GM23338 (cell line): ENCODE data around the gene DDN. TPM values are rescaled to one million over a fixed set of nuclear protein-coding genes. Genes with fewer than 3 reads are reported as not detected.

Source experiments
- ATAC-seq: fragments of 200-7000 bp; cut with Tn5 transposase; 3 replicates; pipeline ENCODE4 v1.9.1; 2020
- DNase-seq: peaks from one replicate; pipeline ENCODE4 v3.0.0-alpha.2; 2015; ENCODE audit warnings: low spot score
- H2AFZ ChIP-seq: fragments of 200-600 bp; sonication (generic); 2 replicates; pipeline ENCODE4 v1.8.0; 2016; ENCODE audit warnings: antibody characterized with exemption, mild to moderate bottlenecking, moderate library complexity
- H3F3A ChIP-seq: fragments of 200-600 bp; sonication (generic); replicated peaks from 2 replicates; pipeline ENCODE4 v1.8.0; 2017; ENCODE audit warnings: antibody characterized with exemption, mixed run types, low read depth
- H3K27ac ChIP-seq: fragments of 200-600 bp; sonication (generic); 2 replicates; pipeline ENCODE4 v1.6.1; 2016; ENCODE audit warnings: low read depth
- H3K27me3 ChIP-seq: fragments of 200-600 bp; sonication (generic); 2 replicates; pipeline ENCODE4 v1.8.0; 2016; ENCODE audit warnings: mild to moderate bottlenecking, mixed run types, moderate library complexity; ENCODE audit not compliant: insufficient read depth
- H3K36me3 ChIP-seq: fragments of 200-600 bp; sonication (generic); 2 replicates; pipeline ENCODE4 v1.8.0; 2016; ENCODE audit warnings: mild to moderate bottlenecking; ENCODE audit not compliant: insufficient read depth
- H3K4me1 ChIP-seq: fragments of 200-600 bp; sonication (generic); 2 replicates; pipeline ENCODE4 v1.8.0; 2016; ENCODE audit warnings: mild to moderate bottlenecking, moderate library complexity; ENCODE audit not compliant: insufficient read depth
- H3K4me2 ChIP-seq: fragments of 200-600 bp; sonication (generic); 2 replicates; pipeline ENCODE4 v1.7.1; 2017; ENCODE audit warnings: mixed run types
- H3K4me3 ChIP-seq: fragments of 200-600 bp; sonication (generic); 2 replicates; pipeline ENCODE4 v1.6.1; 2016; ENCODE audit warnings: mixed run types
- H3K79me2 ChIP-seq: fragments of 200-600 bp; sonication (generic); replicated peaks from 2 replicates; pipeline ENCODE4 v1.8.0; 2017; ENCODE audit warnings: mild to moderate bottlenecking; ENCODE audit not compliant: insufficient read depth
- H3K9me2 ChIP-seq: fragments of 200-600 bp; sonication (generic); 2 replicates; pipeline ENCODE4 v1.8.0; 2017; ENCODE audit not compliant: insufficient read depth
- H4K20me1 ChIP-seq: fragments of 200-600 bp; sonication (generic); replicated peaks from 2 replicates; pipeline ENCODE4 v1.8.0; 2017; ENCODE audit warnings: mild to moderate bottlenecking; ENCODE audit not compliant: insufficient read depth
- H3K27ac Mint-ChIP-seq: 2 replicates; pipeline ENCODE4 v1.8.0; 2020; ENCODE audit warnings: inconsistent platforms, mild to moderate bottlenecking, moderate library complexity, mixed read lengths
- H3K27me3 Mint-ChIP-seq: 3 replicates; pipeline ENCODE4 v1.8.0; 2022; ENCODE audit warnings: low read depth, mild to moderate bottlenecking, moderate library complexity, mixed read lengths, inconsistent platforms; ENCODE audit not compliant: insufficient read depth, poor library complexity
- H3K36me3 Mint-ChIP-seq: 3 replicates; pipeline ENCODE4 v1.8.0; 2021; ENCODE audit warnings: low read depth, mild to moderate bottlenecking, inconsistent platforms, moderate library complexity, mixed read lengths
- H3K4me1 Mint-ChIP-seq: 3 replicates; pipeline ENCODE4 v1.8.0; 2020; ENCODE audit warnings: mild to moderate bottlenecking, inconsistent platforms, mixed read lengths
- H3K4me3 Mint-ChIP-seq: 3 replicates; pipeline ENCODE4 v1.8.0; 2021; ENCODE audit warnings: moderate library complexity, mild to moderate bottlenecking, inconsistent platforms, mixed read lengths
- H3K9me3 Mint-ChIP-seq: 3 replicates; pipeline ENCODE4 v1.8.0; 2020; ENCODE audit warnings: moderate library complexity, mild to moderate bottlenecking, inconsistent platforms, mixed read lengths
- CTCF ChIP-seq, 2 experiments: fragments of 200-600 bp in 1 of 2; sonication (generic) in 1 of 2; conservative IDR thresholded peaks; 2 replicates each; pipeline versions ENCODE4 v1.5.1 to v1.6.1; 2016 to 2017; ENCODE audit warnings: antibody characterized with exemption in 2 of 2, low read depth in 2 of 2, mild to moderate bottlenecking in 2 of 2, moderate library complexity in 1 of 2
- EZH2phosphoT487 ChIP-seq: fragments of 200-600 bp; sonication (generic); IDR thresholded peaks from one replicate; pipeline ENCODE4 v1.8.1; 2018; ENCODE audit warnings: antibody characterized with exemption; ENCODE audit not compliant: unreplicated experiment
- JUNB ChIP-seq: IDR thresholded peaks from one replicate; pipeline ENCODE4 v1.6.1; 2016; ENCODE audit warnings: antibody characterized with exemption; ENCODE audit not compliant: unreplicated experiment
- NANOG ChIP-seq: IDR thresholded peaks from 2 replicates; pipeline ENCODE4 v1.6.1; 2016; ENCODE audit warnings: antibody characterized with exemption, borderline replicate concordance
- REST ChIP-seq: IDR thresholded peaks from one replicate; pipeline ENCODE4 v1.6.1; 2018; ENCODE audit warnings: antibody characterized with exemption; ENCODE audit not compliant: unreplicated experiment
- ZNF114 ChIP-seq: fragments of 250-450 bp; sonication (Bioruptor Pico); IDR thresholded peaks from 2 replicates; pipeline ENCODE4 v1.5.0; 2020; ENCODE audit warnings: mild to moderate bottlenecking, moderate library complexity
- ZNF462 ChIP-seq: fragments of 250-450 bp; sonication (Bioruptor Pico); IDR thresholded peaks from 2 replicates; pipeline ENCODE4 v1.5.0; 2020; ENCODE audit warnings: mild to moderate bottlenecking, moderate library complexity
- polyA plus RNA-seq: library from polyadenylated mRNA; unstranded; fragments of >200 nt; fragmentation: Nextera tagmentation; extraction: Ambion mirVana; gene quantifications from 2 replicates; pipeline ENCODE4 v1.2.1, GENCODE V29; 2016
- total RNA-seq: library from RNA; depleted of rRNA; stranded (reverse); fragments of >200 nt; shearing (Covaris generic); gene quantifications from 2 replicates; pipeline ENCODE4 v1.2.3, GENCODE V29; 2014

DDN gene
- total and polyA plus RNA-seq, 2 experiments from 2014 or later: 0.10 TPM; not detected in 1

DNA sequence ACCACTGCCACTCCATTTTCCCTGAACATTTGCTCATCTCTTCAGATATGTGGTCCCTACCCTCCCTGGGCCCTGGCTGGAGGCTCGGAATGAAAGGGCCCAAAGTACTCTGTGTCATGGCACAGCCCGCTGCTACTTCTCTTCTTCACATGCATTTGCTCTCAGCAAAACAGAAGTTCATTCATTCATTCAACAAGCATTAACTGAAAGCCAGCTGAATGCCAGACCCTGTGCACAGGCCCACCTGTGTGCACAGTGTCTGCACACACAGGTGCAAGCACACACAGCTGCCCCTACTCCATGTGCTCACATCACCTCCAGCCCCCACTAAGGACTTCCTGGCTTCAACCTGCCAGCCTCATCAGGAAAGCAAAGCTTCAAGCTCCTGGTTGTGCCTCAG, 13.3 kb downstream of the DDN start:
- H3K9me2 ChIP-seq: no peaks in the 10 kb centered on the region
- H3K4me3 Mint-ChIP-seq: no peak overlapping the region
- H3K4me2 ChIP-seq: no peak overlapping the region
- ATAC-seq: no peak
- H3K36me3 Mint-ChIP-seq: no peaks in the 10 kb centered on the region
- no peak overlapping the region for H3K27ac Mint-ChIP-seq
- no peak overlapping the region for H2AFZ ChIP-seq
- TF ChIP-seq ZNF114 (CRISPR knock-in tag) (no peak), EZH2phosphoT487 (no peak), CTCF (conservative IDR thresholded peaks at IDR 0.05; ENCODE audit: low read depth in 2 of 2) (no peak), REST (no peak), ZNF462 (no peak), JUNB (no peak), NANOG (no peak)
- H3K9me3 Mint-ChIP-seq: no peaks in the 10 kb centered on the region
- H3F3A ChIP-seq: no peaks in the 10 kb centered on the region
- peaks cover 100% of the 10 kb centered on the region for H3K27me3 ChIP-seq
- H3K4me3 ChIP-seq: no peak overlapping the region
- H3K27ac ChIP-seq: no peak overlapping the region
- H3K4me1 ChIP-seq: 0 out of 2 replicates have a peak, but pooled peaks cover 3% of the 10 kb centered on the region
- peaks cover 71% of the 10 kb centered on the region for H3K27me3 Mint-ChIP-seq
- no peaks in the 10 kb centered on the region for H3K36me3 ChIP-seq
- peaks cover 11% of the 10 kb centered on the region; the same call in 1 of the 2 replicates for H4K20me1 ChIP-seq
- DNase-seq: no peak
- H3K4me1 Mint-ChIP-seq: peaks cover 21% of the 10 kb centered on the region
- no peaks in the 10 kb centered on the region for H3K79me2 ChIP-seq
